Measurements from ENCODE around the gene PTPRE. TPM values are rescaled to one million over a fixed set of nuclear protein-coding genes. Genes with fewer than 3 reads are reported as not detected.

PTPRE gene
- total RNA-seq, 1 experiment from 2014 or later, result 11.6 TPM

GRCh38 chr10:128123846-128124245 lies 216.9 kb downstream of the PTPRE start:
- no peaks in the 10 kb centered on the region for H3K9me3 ChIP-seq (ENCODE audit: low read depth, low read length, poor library complexity, severe bottlenecking)
- ChIA-PET POLR2A (ENCODE audit: low non-redundant PET) (no interaction called here), CTCF (no interaction called here)
- H3K36me3 ChIP-seq (ENCODE audit: insufficient read depth, low read length, poor library complexity, severe bottlenecking), result peaks cover 62% of the 10 kb centered on the region
- H3K27ac ChIP-seq (ENCODE audit: low read depth, low read length, poor library complexity, severe bottlenecking), result no peak overlapping the region
- intact Hi-C loops (cut with micrococcal nuclease; ENCODE audit: unreplicated experiment), result no loop called here
- DNase-seq (ENCODE audit: low spot score), result no peak
- TF ChIP-seq EZH2 (IDR thresholded peaks at IDR 0.05; ENCODE audit: borderline replicate concordance, low read depth, low read length, poor library complexity, severe bottlenecking), result no peak
- TF ChIP-seq, protein P1, sequence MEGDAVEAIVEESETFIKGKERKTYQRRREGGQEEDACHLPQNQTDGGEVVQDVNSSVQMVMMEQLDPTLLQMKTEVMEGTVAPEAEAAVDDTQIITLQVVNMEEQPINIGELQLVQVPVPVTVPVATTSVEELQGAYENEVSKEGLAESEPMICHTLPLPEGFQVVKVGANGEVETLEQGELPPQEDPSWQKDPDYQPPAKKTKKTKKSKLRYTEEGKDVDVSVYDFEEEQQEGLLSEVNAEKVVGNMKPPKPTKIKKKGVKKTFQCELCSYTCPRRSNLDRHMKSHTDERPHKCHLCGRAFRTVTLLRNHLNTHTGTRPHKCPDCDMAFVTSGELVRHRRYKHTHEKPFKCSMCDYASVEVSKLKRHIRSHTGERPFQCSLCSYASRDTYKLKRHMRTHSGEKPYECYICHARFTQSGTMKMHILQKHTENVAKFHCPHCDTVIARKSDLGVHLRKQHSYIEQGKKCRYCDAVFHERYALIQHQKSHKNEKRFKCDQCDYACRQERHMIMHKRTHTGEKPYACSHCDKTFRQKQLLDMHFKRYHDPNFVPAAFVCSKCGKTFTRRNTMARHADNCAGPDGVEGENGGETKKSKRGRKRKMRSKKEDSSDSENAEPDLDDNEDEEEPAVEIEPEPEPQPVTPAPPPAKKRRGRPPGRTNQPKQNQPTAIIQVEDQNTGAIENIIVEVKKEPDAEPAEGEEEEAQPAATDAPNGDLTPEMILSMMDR (conservative IDR thresholded peaks at IDR 0.05; ENCODE audit: low read depth, low read length), result no peak
- BruUV-seq (replicated peaks), result no TSS peak
- no peaks in the 10 kb centered on the region for H3K27me3 ChIP-seq (replicated peaks; ENCODE audit: insufficient read depth, low read depth, low read length, poor library complexity)
- peak overlapping the region; percentile 97 for H3K4me3 ChIP-seq (ENCODE audit: low read depth, low read length, poor library complexity, severe bottlenecking)
- peaks cover 15% of the 10 kb centered on the region for H3K4me1 ChIP-seq (ENCODE audit: insufficient read depth, low read length, poor library complexity, severe bottlenecking)

- peak overlapping the region; percentile 98 for H3K27ac ChIP-seq (ENCODE audit: low read depth, low read length, poor library complexity, severe bottlenecking)
- peak overlapping the region; percentile 97 for H3K4me3 ChIP-seq (ENCODE audit: low read depth, low read length, poor library complexity, severe bottlenecking)
- H3K9me3 ChIP-seq (ENCODE audit: low read depth, low read length, poor library complexity, severe bottlenecking), result no peaks in the 10 kb centered on the region
- TF ChIP-seq EZH2 (IDR thresholded peaks at IDR 0.05; ENCODE audit: borderline replicate concordance, low read depth, low read length, poor library complexity, severe bottlenecking), result no peak
- TF ChIP-seq, protein P1 (conservative IDR thresholded peaks at IDR 0.05; ENCODE audit: low read depth, low read length), result no peak
- POLR2A ChIA-PET (ENCODE audit: low non-redundant PET), result no interaction called here
- no TSS peak for BruUV-seq (replicated peaks)
- CTCF ChIA-PET, result interaction anchor here (0.7 kb wide), 1 partner anchor 928 kb away, joined by 3 read pairs; no protein-coding TSS in a partner anchor
- no peaks in the 10 kb centered on the region for H3K27me3 ChIP-seq (replicated peaks; ENCODE audit: insufficient read depth, low read depth, low read length, poor library complexity)
- peaks cover 15% of the 10 kb centered on the region for H3K4me1 ChIP-seq (ENCODE audit: insufficient read depth, low read length, poor library complexity, severe bottlenecking)
- intact Hi-C loops (cut with micrococcal nuclease; ENCODE audit: unreplicated experiment), result no loop called here
- DNase-seq (ENCODE audit: low spot score), result no peak
- H3K36me3 ChIP-seq (ENCODE audit: insufficient read depth, low read length, poor library complexity, severe bottlenecking), result peaks cover 52% of the 10 kb centered on the region
Observed at GRCh38 chr10:128124813-128125403, 218.0 kb downstream of the PTPRE start.

DNA sequence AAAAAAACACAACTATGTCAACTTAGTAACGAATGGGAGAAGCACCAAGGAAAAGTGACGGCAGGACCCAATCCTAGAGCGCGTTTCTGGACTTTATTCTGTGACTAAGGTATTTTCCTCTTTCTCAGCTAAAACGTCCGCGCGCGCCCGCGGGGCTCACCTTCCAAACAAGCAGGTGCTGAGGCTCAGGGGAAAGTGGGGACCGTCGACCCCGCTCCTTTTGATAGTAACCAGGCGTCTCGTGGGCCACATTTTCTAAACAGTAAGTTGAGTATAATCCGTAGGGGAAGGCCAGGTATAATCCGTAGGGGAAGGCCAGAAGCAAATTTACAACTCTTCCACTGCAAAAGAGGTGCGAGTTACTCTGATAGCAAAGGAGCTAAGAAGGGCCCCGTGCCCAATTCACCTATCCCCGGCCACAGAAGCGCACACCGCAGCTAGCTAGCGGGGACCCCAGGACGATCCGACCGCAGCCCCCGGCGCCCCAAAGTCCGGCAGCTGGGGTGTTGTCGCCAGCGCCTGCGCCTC lies 218.6 kb downstream of the PTPRE start:
- ChIA-PET CTCF (interaction anchor here (0.5 kb wide), 1 partner anchor 486 kb away, joined by 3 read pairs; no protein-coding TSS in a partner anchor), POLR2A (ENCODE audit: low non-redundant PET) (no interaction called here)
- H3K9me3 ChIP-seq (ENCODE audit: low read depth, low read length, poor library complexity, severe bottlenecking), result no peaks in the 10 kb centered on the region
- TF ChIP-seq, protein P1 (conservative IDR thresholded peaks at IDR 0.05; ENCODE audit: low read depth, low read length), result no peak
- TF ChIP-seq EZH2 (IDR thresholded peaks at IDR 0.05; ENCODE audit: borderline replicate concordance, low read depth, low read length, poor library complexity, severe bottlenecking), result no peak
- H3K4me3 ChIP-seq (ENCODE audit: low read depth, low read length, poor library complexity, severe bottlenecking), result peak overlapping the region; percentile 97
- H3K4me1 ChIP-seq (ENCODE audit: insufficient read depth, low read length, poor library complexity, severe bottlenecking), result peaks cover 15% of the 10 kb centered on the region
- BruUV-seq (replicated peaks), result TSS peak; percentile 41
- H3K36me3 ChIP-seq (ENCODE audit: insufficient read depth, low read length, poor library complexity, severe bottlenecking), result peaks cover 46% of the 10 kb centered on the region
- DNase-seq (ENCODE audit: low spot score), result no peak
- intact Hi-C loops (cut with micrococcal nuclease; ENCODE audit: unreplicated experiment), result no loop called here
- H3K27ac ChIP-seq (ENCODE audit: low read depth, low read length, poor library complexity, severe bottlenecking), result peak overlapping the region; percentile 98
- no peaks in the 10 kb centered on the region for H3K27me3 ChIP-seq (replicated peaks; ENCODE audit: insufficient read depth, low read depth, low read length, poor library complexity)

Measured in A673 (cell line).